ENCODE results near the gene NDUFS8. TPM values are rescaled to one million over a fixed set of nuclear protein-coding genes. Genes with fewer than 3 reads are reported as not detected.

The NDUFS8 gene
- total and polyA plus RNA-seq, 2 of the 13 experiments (the other 11 are each of a cell fraction or from before 2014, with no cell fraction given) = 96.7 to 158 TPM

DNA sequence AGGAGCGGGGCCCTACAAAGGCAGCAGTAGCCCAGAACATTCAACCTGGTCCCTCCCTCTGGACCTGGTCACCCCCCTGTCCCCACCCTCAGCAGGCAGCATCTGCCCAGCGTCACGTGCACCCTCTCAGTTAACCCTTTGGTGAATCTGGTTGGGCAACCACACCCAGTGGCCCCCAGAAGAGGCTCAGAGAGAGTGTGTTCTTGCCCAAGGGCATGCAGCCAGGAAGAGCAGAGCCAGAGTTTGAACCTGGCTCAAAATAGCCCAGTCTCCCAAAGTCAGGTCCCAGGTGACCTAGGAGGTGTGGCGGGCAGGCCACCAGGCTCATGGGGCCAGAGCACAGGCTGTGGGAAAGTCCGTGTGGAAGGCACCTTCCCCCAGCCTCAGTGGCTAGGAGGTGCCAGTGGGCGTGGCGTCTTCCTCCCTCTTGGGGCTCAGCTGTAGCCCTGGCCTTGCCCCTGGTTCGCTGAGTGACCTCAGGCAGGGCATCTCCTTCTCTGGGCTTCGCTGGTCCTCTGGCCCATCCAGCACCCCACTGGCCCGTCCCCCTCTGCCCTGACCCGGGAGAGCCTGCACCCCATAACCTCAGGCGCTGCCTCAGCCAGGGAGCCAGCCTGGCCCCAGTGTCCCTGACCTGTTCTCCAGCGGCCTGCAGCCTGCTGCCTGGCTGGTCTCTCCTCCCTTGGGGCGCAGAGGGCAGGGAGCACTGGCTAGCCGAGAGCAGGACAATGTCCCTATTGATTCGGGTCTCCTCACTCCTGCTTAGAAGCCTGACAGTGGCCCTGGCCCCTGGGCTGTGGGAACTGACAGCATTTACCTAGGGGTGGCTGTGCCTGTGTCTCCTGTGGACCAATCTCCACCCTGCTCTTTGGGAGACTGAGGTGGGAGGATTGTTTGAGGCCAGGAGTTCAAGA, 13.3 kb upstream of the NDUFS8 start (continued):
- TF ChIP-seq, protein P1, sequence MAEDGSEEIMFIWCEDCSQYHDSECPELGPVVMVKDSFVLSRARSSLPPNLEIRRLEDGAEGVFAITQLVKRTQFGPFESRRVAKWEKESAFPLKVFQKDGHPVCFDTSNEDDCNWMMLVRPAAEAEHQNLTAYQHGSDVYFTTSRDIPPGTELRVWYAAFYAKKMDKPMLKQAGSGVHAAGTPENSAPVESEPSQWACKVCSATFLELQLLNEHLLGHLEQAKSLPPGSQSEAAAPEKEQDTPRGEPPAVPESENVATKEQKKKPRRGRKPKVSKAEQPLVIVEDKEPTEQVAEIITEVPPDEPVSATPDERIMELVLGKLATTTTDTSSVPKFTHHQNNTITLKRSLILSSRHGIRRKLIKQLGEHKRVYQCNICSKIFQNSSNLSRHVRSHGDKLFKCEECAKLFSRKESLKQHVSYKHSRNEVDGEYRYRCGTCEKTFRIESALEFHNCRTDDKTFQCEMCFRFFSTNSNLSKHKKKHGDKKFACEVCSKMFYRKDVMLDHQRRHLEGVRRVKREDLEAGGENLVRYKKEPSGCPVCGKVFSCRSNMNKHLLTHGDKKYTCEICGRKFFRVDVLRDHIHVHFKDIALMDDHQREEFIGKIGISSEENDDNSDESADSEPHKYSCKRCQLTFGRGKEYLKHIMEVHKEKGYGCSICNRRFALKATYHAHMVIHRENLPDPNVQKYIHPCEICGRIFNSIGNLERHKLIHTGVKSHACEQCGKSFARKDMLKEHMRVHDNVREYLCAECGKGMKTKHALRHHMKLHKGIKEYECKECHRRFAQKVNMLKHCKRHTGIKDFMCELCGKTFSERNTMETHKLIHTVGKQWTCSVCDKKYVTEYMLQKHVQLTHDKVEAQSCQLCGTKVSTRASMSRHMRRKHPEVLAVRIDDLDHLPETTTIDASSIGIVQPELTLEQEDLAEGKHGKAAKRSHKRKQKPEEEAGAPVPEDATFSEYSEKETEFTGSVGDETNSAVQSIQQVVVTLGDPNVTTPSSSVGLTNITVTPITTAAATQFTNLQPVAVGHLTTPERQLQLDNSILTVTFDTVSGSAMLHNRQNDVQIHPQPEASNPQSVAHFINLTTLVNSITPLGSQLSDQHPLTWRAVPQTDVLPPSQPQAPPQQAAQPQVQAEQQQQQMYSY (CRISPR knock-in tag; IDR thresholded peaks at IDR 0.05) = no peak
- TF ChIP-seq MEIS2 (CRISPR knock-in tag; IDR thresholded peaks at IDR 0.05) = peak; percentile 72
- TF ChIP-seq, protein P2, sequence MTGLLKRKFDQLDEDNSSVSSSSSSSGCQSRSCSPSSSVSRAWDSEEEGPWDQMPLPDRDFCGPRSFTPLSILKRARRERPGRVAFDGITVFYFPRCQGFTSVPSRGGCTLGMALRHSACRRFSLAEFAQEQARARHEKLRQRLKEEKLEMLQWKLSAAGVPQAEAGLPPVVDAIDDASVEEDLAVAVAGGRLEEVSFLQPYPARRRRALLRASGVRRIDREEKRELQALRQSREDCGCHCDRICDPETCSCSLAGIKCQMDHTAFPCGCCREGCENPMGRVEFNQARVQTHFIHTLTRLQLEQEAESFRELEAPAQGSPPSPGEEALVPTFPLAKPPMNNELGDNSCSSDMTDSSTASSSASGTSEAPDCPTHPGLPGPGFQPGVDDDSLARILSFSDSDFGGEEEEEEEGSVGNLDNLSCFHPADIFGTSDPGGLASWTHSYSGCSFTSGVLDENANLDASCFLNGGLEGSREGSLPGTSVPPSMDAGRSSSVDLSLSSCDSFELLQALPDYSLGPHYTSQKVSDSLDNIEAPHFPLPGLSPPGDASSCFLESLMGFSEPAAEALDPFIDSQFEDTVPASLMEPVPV (CRISPR knock-in tag; IDR thresholded peaks at IDR 0.05) = peak; percentile 51; the same call in 1 of the 2 replicates
- TF ChIP-seq ZNF770 (CRISPR knock-in tag; IDR thresholded peaks at IDR 0.05) = peak; percentile 86
- TF ChIP-seq, protein P3, sequence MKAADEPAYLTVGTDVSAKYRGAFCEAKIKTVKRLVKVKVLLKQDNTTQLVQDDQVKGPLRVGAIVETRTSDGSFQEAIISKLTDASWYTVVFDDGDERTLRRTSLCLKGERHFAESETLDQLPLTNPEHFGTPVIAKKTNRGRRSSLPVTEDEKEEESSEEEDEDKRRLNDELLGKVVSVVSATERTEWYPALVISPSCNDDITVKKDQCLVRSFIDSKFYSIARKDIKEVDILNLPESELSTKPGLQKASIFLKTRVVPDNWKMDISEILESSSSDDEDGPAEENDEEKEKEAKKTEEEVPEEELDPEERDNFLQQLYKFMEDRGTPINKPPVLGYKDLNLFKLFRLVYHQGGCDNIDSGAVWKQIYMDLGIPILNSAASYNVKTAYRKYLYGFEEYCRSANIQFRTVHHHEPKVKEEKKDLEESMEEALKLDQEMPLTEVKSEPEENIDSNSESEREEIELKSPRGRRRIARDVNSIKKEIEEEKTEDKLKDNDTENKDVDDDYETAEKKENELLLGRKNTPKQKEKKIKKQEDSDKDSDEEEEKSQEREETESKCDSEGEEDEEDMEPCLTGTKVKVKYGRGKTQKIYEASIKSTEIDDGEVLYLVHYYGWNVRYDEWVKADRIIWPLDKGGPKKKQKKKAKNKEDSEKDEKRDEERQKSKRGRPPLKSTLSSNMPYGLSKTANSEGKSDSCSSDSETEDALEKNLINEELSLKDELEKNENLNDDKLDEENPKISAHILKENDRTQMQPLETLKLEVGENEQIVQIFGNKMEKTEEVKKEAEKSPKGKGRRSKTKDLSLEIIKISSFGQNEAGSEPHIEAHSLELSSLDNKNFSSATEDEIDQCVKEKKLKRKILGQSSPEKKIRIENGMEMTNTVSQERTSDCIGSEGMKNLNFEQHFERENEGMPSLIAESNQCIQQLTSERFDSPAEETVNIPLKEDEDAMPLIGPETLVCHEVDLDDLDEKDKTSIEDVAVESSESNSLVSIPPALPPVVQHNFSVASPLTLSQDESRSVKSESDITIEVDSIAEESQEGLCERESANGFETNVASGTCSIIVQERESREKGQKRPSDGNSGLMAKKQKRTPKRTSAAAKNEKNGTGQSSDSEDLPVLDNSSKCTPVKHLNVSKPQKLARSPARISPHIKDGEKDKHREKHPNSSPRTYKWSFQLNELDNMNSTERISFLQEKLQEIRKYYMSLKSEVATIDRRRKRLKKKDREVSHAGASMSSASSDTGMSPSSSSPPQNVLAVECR (CRISPR knock-in tag; IDR thresholded peaks at IDR 0.05; ENCODE audit: borderline replicate concordance) = peak; percentile 83
- no peak for TF ChIP-seq MAFG (CRISPR knock-in tag; IDR thresholded peaks at IDR 0.05)
- TF ChIP-seq ZNF788 (CRISPR knock-in tag; IDR thresholded peaks at IDR 0.05; ENCODE audit: borderline replicate concordance) = peak; percentile 90
- TF ChIP-seq ZNF576 (CRISPR knock-in tag; IDR thresholded peaks at IDR 0.05) = 0 out of 2 replicates have a peak, but pooled peaks have one; percentile 44
- TF ChIP-seq ZBTB7A (CRISPR knock-in tag; IDR thresholded peaks at IDR 0.05) = peak; percentile 57
- TF ChIP-seq HNRNPH1 (optimal IDR thresholded peaks at IDR 0.05; ENCODE audit: low read depth, low read length) = peak; percentile 7
- peak; percentile 83; the same call in 1 of the 2 replicates for TF ChIP-seq SKIL (CRISPR knock-in tag; IDR thresholded peaks at IDR 0.05; ENCODE audit: borderline replicate concordance)
